Embryonic facial prominence (tissue), 1 donor: ENCODE results near the gene PLPPR4.

Source experiments
- DNase-seq: peaks from one replicate; pipeline ENCODE4 v3.0.0-alpha.2; 2016; ENCODE audit errors: extremely low spot score

The PLPPR4 gene

DNA sequence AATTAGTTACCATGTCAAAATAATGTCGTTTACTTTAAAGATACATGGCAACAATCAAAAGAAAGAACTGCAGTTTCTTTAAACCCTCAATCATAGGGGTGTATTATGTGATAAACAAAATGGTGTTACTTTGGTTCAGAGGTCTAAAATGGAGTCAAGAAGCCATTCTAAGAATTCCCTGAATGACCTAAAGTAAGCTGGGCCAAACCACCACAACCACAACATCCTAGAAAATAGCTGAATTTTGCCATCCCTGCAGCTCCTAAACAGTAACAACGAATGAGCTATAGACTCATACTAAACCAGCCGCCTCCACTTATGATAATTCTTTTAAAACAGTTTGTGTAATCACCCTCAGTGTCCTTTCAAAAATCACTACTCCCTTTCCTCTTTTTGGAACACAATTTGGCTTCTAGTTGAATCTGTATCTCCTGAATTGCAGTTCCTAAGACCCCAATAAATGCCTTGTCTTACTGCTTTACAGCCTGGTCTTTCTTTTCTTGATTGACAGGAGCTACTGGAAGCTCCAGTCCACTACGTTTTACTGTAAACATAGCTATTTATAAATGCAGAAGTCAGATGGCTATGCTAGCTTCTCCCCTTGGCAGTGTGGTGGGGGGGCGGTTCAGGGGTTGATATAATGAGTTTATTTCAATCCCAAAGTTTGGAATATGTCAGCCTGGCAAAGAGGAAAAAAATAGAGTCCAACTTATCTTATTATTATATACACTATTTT lies 84.3 kb downstream of the PLPPR4 start:
- peak; percentile 12 for DNase-seq

DNA sequence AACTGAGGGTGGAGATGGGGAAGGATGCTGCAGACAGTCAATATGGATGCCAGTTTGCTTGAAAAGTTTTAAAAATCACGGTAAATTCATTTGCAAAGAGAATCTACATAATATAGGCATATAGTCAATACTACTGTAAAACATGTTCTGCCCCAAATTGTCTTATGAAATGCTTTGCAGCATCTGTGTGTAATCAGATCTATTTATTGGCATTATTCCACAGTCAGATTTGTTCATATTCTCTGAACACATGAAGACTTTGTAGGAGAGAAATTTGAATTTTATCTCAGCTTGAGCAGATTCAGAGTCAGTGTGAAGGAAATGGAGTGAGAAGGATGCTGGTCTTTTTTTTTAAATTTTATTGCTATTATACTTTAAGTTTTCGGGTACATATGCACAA lies 88.5 kb downstream of the PLPPR4 start:
- DNase-seq = no peak

DNA sequence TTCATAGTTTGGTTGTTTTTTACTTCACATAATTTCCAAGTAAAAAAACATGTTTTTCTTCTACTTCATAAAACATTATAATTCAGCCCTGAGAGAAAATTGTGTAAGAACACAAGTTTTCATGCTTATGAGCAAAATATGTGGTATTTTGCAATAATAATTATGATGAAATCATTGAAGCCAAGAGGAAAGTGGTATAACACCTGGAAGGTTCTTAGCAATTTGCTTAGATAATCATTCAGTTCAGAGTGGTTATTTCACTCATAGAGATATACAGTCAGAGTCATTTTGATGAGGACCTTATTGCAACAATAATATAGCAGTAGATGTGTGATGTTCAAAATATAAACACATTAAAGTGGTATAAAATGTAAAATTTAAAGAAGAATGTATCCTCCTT lies 94.5 kb downstream of the PLPPR4 start:
- DNase-seq = no peak
